ENCODE measurements around the gene DNAJC8.

Gene DNAJC8

GRCh38 chr1:28249013-28249865, 16.4 kb upstream of the DNAJC8 start:
- DNase-seq = peak; percentile 17

DNA sequence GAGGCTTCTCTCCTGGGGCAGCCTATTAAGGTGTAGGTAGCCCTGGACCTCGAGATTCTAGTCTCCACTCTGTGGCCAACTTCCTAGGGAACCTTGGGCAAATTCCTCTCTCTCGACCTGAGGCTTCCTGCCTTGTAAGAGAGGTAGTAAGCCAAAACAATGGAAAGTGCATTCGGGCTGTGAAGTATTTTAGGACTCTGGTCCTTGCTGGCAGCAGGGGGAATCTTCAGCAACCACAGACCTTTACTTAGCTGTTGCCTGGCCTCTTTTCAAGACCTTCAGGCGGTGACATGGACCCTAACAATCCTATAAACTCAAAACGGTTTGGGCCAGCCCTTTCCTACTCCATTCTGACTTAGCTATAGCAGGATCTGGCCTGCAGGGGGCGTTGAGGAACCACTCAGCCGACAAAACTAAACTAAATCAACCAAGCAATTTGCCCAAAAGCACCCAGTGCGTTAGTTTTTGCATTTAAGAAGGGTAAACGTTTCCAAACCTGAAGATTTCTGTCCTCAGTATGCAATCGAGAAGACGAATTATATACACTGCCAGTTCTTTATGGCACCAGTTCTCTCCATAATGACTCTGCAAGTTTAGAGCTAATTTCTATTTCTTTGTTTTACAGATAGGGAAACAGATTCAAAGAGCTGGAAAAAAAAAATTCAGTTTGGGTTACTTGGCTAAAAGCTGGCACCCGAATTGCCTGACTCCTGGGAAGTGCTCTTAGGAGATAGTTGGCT, 15.6 kb upstream of the DNAJC8 start:
- peak; percentile 82 for DNase-seq

- DNase-seq = no peak
Measured at GRCh38 chr1:28247612-28248272, 14.9 kb upstream of the DNAJC8 start.

GRCh38 chr1:28246427-28246832, 13.6 kb upstream of the DNAJC8 start:
- DNase-seq = peak; percentile 27

- no peak for DNase-seq
Measured at GRCh38 chr1:28244549-28245251, 11.9 kb upstream of the DNAJC8 start.

DNA sequence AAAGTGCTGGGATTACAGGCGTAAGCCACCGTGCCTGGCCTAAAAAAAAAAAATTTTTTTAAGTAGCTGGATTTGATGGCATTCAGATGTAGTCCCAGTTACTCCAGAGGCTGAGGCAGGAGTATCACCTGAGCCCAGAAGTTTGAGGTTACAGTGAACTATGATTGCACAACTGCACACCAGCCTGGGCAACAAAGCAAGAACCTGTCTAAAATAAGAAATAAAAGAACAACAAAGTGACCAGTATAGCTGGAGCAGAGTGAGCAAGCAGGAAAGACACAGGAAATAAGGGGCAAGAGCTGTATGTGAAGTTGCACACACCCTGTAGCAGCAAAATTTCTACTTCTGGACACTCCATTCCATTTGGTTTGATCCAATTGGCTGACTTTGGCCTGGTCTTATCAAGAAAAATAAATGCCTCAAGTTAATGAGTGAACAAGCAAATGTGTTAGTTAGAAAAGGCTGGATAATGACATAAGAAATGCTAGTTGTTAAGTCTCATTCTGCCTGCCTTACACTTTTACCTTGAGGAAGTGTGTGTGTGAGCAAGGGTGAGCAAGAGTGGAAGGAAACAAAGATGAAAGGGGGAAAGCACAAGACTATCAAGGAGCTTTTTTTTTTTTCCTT, 11.0 kb upstream of the DNAJC8 start:
- no peak for DNase-seq

DNA sequence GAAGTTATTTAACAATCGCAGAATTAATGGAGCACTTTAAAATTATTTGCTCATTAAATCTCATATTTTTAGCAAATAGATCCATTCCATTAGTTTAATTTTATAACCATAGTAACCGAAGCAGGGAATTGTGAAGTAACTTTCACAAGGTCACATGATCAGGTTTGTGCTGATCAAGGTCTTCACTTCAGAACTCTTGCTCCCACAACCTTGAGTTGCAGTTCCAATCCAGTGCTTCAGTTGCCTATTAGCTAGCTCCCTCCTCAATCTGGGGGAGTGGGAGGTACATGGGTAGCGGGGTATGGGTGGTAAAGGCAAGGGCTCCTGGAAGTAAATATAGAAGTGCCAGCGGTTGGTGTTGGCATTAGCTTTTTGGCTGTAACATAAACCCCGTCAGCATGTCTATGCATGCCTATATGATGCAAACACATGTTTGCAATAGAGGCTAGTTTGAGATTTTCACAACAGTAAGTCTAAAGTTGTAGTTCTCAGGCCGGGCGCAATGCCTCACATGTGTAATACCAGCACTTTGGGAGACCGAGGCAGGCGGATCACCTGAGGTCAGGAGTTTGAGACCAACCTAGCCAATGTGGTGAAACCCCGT, 8.9 kb upstream of the DNAJC8 start:
- no peak for DNase-seq

DNA sequence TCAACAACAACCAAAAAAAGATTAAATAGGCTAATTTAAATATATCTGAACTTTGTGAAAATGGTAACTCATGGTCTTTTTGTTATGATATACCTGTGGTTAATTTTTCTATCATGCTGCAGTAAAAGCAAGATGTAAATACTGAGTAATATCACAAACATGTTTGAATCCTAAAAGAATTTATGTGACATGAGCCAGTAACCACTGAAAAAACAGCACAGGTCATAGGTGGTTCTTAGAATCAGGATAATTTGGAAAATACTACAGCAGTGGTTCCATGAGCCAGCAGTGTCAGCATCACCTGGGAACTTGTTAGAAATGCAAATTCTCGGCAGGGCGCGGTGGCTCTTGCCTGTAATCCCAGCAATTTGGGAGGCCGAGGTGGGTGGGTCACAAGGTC, 7.2 kb upstream of the DNAJC8 start:
- no peak for DNase-seq

GRCh38 chr1:28239004-28239403, 6.2 kb upstream of the DNAJC8 start:
- DNase-seq = no peak

- no peak for DNase-seq
Measured at GRCh38 chr1:28236656-28237322, 4.0 kb upstream of the DNAJC8 start.

DNA sequence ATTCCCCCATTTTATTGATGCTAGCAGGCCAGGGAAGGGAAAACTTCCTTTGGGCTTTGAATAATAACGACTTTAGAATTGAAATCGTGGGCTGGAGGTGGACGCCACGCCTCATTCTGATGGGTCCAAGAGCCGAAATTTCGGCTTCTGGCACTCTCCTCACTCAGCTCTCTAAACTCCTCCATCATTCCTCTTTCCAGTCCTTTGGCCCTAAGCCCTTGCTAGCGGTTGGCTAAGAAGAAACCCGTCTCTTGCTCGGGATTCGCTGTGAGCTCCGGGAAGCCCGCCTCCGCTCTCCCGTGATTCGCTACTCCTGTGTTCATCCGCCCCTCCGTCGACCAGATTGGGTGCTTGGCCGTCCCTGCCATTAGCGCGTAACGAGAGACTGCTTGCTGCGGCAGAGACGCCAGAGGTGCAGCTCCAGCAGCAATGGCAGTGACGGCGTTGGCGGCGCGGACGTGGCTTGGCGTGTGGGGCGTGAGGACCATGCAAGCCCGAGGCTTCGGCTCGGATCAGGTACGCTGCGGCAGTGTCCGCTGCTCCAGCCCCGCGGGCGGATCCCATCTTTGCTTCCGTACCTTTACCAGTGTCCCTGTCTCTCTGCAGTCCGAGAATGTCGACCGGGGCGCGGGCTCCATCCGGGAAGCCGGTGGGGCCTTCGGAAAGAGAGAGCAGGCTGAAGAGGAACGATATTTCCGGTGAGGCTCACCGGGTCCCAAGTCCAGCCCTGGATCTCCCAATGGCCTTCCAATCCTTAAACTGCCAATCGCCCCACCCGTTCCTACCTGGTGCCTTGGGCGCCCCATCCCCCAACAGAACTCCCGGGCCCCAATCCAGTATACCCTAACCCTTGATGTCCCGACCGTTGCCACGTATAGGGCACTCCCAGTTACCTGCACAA, 3.2 kb upstream of the DNAJC8 start, which contains the start of gene ATP5IF1:
Gene ATP5IF1 (plus strand): TSS at position 370 of the 901 bp plus-strand sequence. CDS start 60 bp downstream, at position 430.
- peak; percentile 94 for DNase-seq

GRCh38 chr1:28233264-28233606, 406 bp upstream of the DNAJC8 start:
- DNase-seq = no peak

DNA sequence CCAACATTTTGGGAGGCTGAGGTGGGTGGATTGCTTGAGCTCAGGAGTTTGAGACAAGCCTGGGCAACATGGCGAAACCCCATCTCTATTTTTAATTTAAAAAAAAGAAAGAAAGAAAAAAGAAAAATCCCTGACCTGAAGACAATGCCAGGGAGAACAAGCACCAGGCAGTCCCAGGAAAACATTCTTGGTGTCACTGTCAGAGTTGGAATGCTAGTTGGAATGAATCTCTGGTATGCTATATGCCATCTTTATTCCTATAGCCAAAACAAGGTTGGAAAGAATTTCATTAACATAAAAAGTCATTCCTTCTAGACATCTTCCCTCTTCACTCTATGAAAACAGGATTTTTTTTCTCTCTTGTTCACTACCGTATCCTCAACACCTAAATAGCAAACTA, 2.8 kb downstream of the DNAJC8 start:
- no peak for DNase-seq

- no peak for DNase-seq
Measured at GRCh38 chr1:28229089-28229488, 3.7 kb downstream of the DNAJC8 start.

DNA sequence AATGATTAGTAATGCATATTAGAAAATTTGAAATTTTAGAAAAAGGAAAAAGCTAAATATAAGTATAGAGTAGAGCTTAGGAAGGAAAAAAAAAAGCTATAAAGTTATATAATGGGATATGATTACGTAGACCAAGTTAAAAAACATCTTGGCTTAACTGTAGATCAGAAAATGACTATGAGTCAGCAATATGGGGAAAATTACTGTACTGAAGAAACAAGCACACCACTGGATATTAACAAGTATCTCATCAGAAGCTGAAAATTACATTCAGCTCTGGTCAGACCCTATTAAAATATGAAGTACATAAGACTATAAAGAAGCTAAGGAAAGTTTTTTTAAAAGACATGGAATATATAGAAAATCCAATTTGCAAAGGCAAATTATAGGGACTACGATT, 19.5 kb downstream of the DNAJC8 start:
- DNase-seq = no peak

- no peak for DNase-seq
Measured at GRCh38 chr1:28209700-28210099, 23.1 kb downstream of the DNAJC8 start.

DNA sequence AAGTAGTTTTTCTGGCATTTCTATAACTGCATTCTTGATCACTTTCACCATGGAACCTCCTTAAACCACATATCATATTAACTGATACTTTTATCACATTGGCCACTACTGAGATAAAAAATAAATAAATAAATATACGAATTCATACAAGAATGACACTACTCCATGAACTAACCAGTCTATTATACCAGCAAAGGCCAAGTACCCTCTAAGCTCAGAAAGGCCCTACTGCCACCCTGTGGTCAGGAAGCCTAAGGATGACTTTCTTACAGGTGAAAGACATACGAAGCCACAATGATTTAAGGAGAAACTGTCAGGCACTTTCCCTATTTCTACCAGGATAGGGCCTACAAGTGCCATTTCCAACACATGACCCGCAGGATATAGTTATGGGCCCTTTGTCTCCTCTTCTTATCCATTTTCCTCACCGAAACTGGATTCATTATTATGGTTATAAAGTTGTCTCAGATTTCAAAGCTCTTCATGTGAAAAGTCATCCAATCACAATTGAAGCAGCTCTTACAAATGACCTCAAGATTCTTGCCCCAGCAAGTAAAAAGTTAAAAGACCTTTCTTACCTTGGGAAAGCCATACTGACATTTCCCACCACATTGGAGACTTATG, 23.9 kb downstream of the DNAJC8 start:
- peak; percentile 58 for DNase-seq

DNA sequence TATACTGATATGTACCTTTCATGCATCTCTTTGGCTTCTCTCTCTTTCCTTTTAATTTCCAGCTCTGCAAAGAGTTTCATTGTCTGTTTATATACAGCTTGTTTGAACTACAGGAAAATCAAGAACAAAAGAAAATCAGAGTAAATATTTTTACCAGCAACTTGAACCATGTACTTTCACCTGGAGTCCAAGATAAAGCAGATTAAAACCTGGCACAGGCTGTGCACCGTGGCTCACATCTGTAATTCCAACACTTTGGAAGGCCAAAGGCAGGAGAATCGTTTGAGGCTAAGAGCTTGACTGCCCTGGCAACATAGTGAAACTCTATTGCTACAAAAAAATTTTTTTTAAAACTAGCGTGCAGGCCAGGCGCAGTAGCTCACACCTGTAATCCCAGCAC, 27.6 kb downstream of the DNAJC8 start:
- no peak for DNase-seq

DNA sequence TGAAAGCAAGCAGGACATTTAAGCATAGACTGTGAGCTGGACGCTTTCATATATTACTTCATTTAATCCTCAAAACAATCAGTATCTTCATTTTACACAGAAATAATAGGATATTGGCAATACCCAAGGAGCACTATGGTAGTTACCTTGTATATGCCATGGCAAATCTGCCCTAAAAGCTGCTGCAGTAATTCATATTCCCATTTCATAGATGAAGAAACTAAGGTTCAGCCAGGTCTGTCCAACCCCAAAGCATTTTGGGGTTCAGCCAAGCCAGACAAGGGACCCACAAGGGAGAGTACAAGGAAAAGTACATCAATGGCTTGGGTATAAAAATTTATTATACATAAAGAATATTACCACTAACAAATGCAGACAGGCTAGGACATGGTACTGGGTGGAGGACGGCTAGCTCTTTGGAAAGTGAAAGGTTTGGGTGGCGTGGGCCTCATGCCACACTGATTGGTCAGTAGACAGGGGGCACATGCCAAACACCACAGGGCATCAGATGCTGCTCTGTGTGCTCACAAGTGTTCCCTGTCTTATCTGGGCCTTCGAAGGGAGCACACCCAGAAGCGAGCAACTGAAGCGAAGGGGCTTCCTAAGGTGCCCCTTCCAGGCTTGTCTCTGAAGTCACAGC, 32.5 kb downstream of the DNAJC8 start:
- no peak for DNase-seq

Data from activated CD4-positive, alpha-beta T cell treated with anti-CD3 and anti-CD28 coated beads, Interleukin-2, amount 50 U/mL, for 1 hour (primary cell).